ENCODE measurements around the gene CASS4. TPM values are rescaled to one million over a fixed set of nuclear protein-coding genes. Genes with fewer than 3 reads are reported as not detected.

CASS4 gene
- total RNA-seq, 2 experiments from 2014 or later: 0.15 TPM; not detected in 1

GRCh38 chr20:56412473-56412790 is 372 bp downstream of the CASS4 start:
- no peaks in the 10 kb centered on the region for H3K79me2 ChIP-seq (ENCODE audit: insufficient read depth, low read depth, low read length)
- no peak for DNase-seq (ENCODE audit: low spot score)
- no peak for TF ChIP-seq CTCF (conservative IDR thresholded peaks at IDR 0.05; ENCODE audit: low read length)
- TF ChIP-seq EZH2phosphoT487 (IDR thresholded peaks at IDR 0.05; ENCODE audit: borderline replicate concordance, low read depth, low read length): no peak
- H3K9me2 ChIP-seq (ENCODE audit: insufficient read depth, low read length): no peaks in the 10 kb centered on the region
- no peak overlapping the region for H3K4me3 ChIP-seq (ENCODE audit: low read depth, low read length, poor library complexity, severe bottlenecking)
- BruUV-seq (replicated peaks): no TSS peak
- intact Hi-C loops (cut with micrococcal nuclease; ENCODE audit: unreplicated experiment): no loop called here
- CTCF ChIA-PET (ENCODE audit: unreplicated experiment): no interaction called here
- POLR2A ChIA-PET: interaction anchor here (0.5 to 1.4 kb wide), 6 partner anchors 8 to 118 kb away, joined by 3 to 4 read pairs (median 4); no protein-coding TSS in a partner anchor
- peaks cover 7% of the 10 kb centered on the region for H3K4me1 ChIP-seq (ENCODE audit: insufficient read depth, low read length, poor library complexity, severe bottlenecking)
- H3K27ac ChIP-seq (ENCODE audit: low read depth, low read length, poor library complexity, severe bottlenecking): no peak overlapping the region
- H4K20me1 ChIP-seq (ENCODE audit: insufficient read depth, low read length): no peaks in the 10 kb centered on the region
- H2AFZ ChIP-seq (ENCODE audit: low read length): no peak overlapping the region
- peaks cover 36% of the 10 kb centered on the region for H3K36me3 ChIP-seq (ENCODE audit: insufficient read depth, low read length)
- H3K9me3 ChIP-seq (ENCODE audit: low read length): no peaks in the 10 kb centered on the region
- no peak overlapping the region for H3K4me2 ChIP-seq (ENCODE audit: low read length)

- peaks cover 31% of the 10 kb centered on the region for H3K36me3 ChIP-seq (ENCODE audit: insufficient read depth, low read length)
- ChIA-PET POLR2A (interaction anchor here (0.6 to 1.4 kb wide), 6 partner anchors 11 to 1308 kb away, joined by 3 to 7 read pairs (median 4); no protein-coding TSS in a partner anchor), CTCF (ENCODE audit: unreplicated experiment) (no interaction called here)
- DNase-seq (ENCODE audit: low spot score): no peak
- peaks cover 7% of the 10 kb centered on the region for H3K4me1 ChIP-seq (ENCODE audit: insufficient read depth, low read length, poor library complexity, severe bottlenecking)
- H2AFZ ChIP-seq (ENCODE audit: low read length): no peak overlapping the region
- H3K4me2 ChIP-seq (ENCODE audit: low read length): no peak overlapping the region
- H3K4me3 ChIP-seq (ENCODE audit: low read depth, low read length, poor library complexity, severe bottlenecking): no peak overlapping the region
- TF ChIP-seq CTCF (conservative IDR thresholded peaks at IDR 0.05; ENCODE audit: low read length) (no peak), EZH2phosphoT487 (IDR thresholded peaks at IDR 0.05; ENCODE audit: borderline replicate concordance, low read depth, low read length) (no peak)
- no TSS peak for BruUV-seq (replicated peaks)
- H3K9me3 ChIP-seq (ENCODE audit: low read length): no peaks in the 10 kb centered on the region
- H4K20me1 ChIP-seq (ENCODE audit: insufficient read depth, low read length): no peaks in the 10 kb centered on the region
- intact Hi-C loops (cut with micrococcal nuclease; ENCODE audit: unreplicated experiment): no loop called here
- H3K27ac ChIP-seq (ENCODE audit: low read depth, low read length, poor library complexity, severe bottlenecking): no peak overlapping the region
- no peaks in the 10 kb centered on the region for H3K79me2 ChIP-seq (ENCODE audit: insufficient read depth, low read depth, low read length)
- H3K9me2 ChIP-seq (ENCODE audit: insufficient read depth, low read length): no peaks in the 10 kb centered on the region
Measured at GRCh38 chr20:56412949-56413348, 889 bp downstream of the CASS4 start.

- no peak overlapping the region for H3K27ac ChIP-seq (ENCODE audit: low read depth, low read length, poor library complexity, severe bottlenecking)
- peaks cover 7% of the 10 kb centered on the region for H3K4me1 ChIP-seq (ENCODE audit: insufficient read depth, low read length, poor library complexity, severe bottlenecking)
- BruUV-seq (replicated peaks): no TSS peak
- H3K4me2 ChIP-seq (ENCODE audit: low read length): no peak overlapping the region
- no peaks in the 10 kb centered on the region for H4K20me1 ChIP-seq (ENCODE audit: insufficient read depth, low read length)
- no peak for DNase-seq (ENCODE audit: low spot score)
- H3K9me2 ChIP-seq (ENCODE audit: insufficient read depth, low read length): no peaks in the 10 kb centered on the region
- H2AFZ ChIP-seq (ENCODE audit: low read length): no peak overlapping the region
- H3K9me3 ChIP-seq (ENCODE audit: low read length): no peaks in the 10 kb centered on the region
- ChIA-PET CTCF (ENCODE audit: unreplicated experiment) (no interaction called here), POLR2A (interaction anchor here (0.7 kb wide), 1 partner anchor 27 kb away, joined by 4 read pairs; no protein-coding TSS in a partner anchor)
- intact Hi-C loops (cut with micrococcal nuclease; ENCODE audit: unreplicated experiment): no loop called here
- TF ChIP-seq CTCF (conservative IDR thresholded peaks at IDR 0.05; ENCODE audit: low read length) (no peak), EZH2phosphoT487 (IDR thresholded peaks at IDR 0.05; ENCODE audit: borderline replicate concordance, low read depth, low read length) (no peak)
- no peaks in the 10 kb centered on the region for H3K79me2 ChIP-seq (ENCODE audit: insufficient read depth, low read depth, low read length)
- no peak overlapping the region for H3K4me3 ChIP-seq (ENCODE audit: low read depth, low read length, poor library complexity, severe bottlenecking)
- H3K36me3 ChIP-seq (ENCODE audit: insufficient read depth, low read length): peaks cover 11% of the 10 kb centered on the region; the same call in 1 of the 2 replicates
Measured at GRCh38 chr20:56414842-56415765, 3.0 kb downstream of the CASS4 start.
